Thyroid gland (tissue), 4 donors: Measurements from ENCODE around the gene SLC25A46.
"Not testable (repeated sequence)": the region's sequence is repeated elsewhere in the genome, so short reads cannot be mapped to it uniquely, and the experiment has no call there.

Experiments used
- CTCF ChIP-seq, 6 experiments: fragments of 200-600 bp in 3 of 6; fragments of 450-650 bp in 3 of 6; sonication (generic) in 3 of 6; IDR thresholded peaks; one replicate each; pipeline ENCODE4 v1.5.1; 2016 to 2019; ENCODE audit warnings: antibody characterized with exemption in 6 of 6, mild to moderate bottlenecking in 2 of 6, inconsistent platforms in 1 of 6, moderate library complexity in 1 of 6
- POLR2A ChIP-seq, 2 donors: fragments of 450-650 bp; IDR thresholded peaks; one replicate each; pipeline ENCODE4 v1.6.1; 2017; ENCODE audit warnings: antibody characterized with exemption in 2 of 2, mild to moderate bottlenecking in 2 of 2, moderate library complexity in 1 of 2

- TF ChIP-seq CTCF, POLR2A (IDR thresholded peaks at IDR 0.05): not testable (repeated sequence)
Observed at GRCh38 chr5:110731499-110731898, 7.3 kb upstream of the SLC25A46 start.
